ENCODE results near the gene KRT35. TPM values are rescaled to one million over a fixed set of nuclear protein-coding genes. Genes with fewer than 3 reads are reported as not detected.

The KRT35 gene
- total RNA-seq, 1 experiment from 2014 or later: not detected

DNA sequence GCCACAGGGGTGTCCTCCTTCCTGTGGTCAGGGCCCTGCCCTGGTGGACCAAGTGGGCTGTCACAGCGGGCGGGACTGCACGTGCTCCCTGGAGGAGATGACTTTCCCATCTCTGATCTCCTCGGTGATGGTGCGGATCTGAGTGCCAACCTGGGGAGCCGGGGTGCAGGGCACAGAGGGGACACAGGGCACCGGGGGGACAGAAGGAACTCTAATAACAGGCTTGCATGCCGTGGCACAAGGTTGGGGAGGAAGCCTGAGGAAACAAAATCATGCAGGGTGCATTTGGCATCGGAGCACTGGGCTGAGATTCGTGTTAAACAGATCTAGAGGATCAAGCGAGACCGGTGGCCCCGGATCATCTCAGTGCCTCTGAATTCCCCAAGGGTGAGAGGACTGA is 5.4 kb upstream of the KRT35 start:
- Histone ChIP-seq H3K27me3 (ENCODE audit: low read length) (no peaks in the 10 kb centered on the region), H3K9me3 (ENCODE audit: low read length) (no peaks in the 10 kb centered on the region), H3K36me3 (ENCODE audit: insufficient read depth, low read length) (no peaks in the 10 kb centered on the region), H3K9ac (ENCODE audit: low read length) (no peak overlapping the region), H3K4me2 (ENCODE audit: low read depth, low read length, poor library complexity, severe bottlenecking) (no peak overlapping the region), H3K9me2 (replicated peaks; ENCODE audit: insufficient read depth, low read length) (no peaks in the 10 kb centered on the region), H3K27ac (ENCODE audit: low read length) (no peak overlapping the region), H4K20me1 (ENCODE audit: insufficient read depth, low read depth, low read length) (no peaks in the 10 kb centered on the region), H3K79me2 (ENCODE audit: low read length) (no peaks in the 10 kb centered on the region), H3K4me1 (ENCODE audit: low read length) (no peaks in the 10 kb centered on the region), H2AFZ (ENCODE audit: low read length) (no peak overlapping the region), H3K4me3 (ENCODE audit: low read length) (no peak overlapping the region)
- DNase-seq: no peak

DNA sequence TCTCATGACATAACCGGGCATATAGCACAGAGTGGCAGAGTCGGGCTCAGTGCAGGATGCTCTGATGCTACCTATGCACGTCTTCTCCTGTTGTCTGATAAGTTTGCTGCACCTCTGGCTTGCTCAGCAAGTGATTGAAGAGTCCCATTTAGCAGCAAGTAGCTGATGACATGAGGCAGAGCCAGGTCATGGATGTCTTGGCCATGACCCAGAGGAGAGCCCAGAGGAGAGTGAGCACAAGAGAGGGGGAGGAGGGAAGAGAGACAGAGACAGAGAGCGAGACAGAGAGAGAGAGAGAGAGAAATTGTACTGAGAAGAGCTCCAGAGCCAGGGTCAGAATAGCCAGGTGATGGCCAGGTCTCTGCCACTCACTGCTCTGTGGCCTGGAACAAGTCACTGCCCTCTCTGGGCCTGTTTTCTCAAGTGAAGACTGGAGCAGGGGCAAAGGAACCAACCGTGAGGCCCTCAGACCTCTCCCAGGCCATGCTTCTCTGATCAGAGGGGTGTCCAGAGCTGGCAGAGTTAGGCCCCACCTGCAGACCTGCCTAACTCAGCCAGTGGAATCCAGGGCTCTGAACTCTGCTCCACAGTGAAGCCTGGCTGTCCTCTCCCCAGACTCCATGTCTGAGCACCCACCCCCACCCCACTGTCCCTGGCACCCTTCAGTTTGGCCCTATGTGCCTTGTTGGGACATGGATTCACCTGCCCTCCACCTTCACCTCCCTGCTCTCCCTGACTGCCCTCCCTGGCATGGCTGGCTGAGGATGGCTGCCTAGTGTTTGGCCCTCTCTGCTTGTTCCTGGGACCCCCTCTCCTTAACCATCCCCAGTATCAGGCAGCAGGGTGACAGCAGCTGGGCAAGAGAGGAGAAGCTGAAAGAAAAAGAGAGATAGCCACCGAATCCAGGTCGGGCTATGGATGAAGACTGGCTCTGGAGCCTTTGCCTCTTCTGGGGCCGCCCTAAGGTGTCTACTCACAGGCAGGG is 4.3 kb upstream of the KRT35 start:
- Histone ChIP-seq H2AFZ (ENCODE audit: low read length) (no peak overlapping the region), H3K9me3 (ENCODE audit: low read length) (no peaks in the 10 kb centered on the region), H3K9ac (ENCODE audit: low read length) (no peak overlapping the region), H3K4me2 (ENCODE audit: low read depth, low read length, poor library complexity, severe bottlenecking) (no peak overlapping the region), H4K20me1 (ENCODE audit: insufficient read depth, low read depth, low read length) (no peaks in the 10 kb centered on the region), H3K4me3 (ENCODE audit: low read length) (no peak overlapping the region), H3K27ac (ENCODE audit: low read length) (no peak overlapping the region), H3K36me3 (ENCODE audit: insufficient read depth, low read length) (no peaks in the 10 kb centered on the region), H3K27me3 (ENCODE audit: low read length) (no peaks in the 10 kb centered on the region), H3K4me1 (ENCODE audit: low read length) (no peaks in the 10 kb centered on the region), H3K9me2 (replicated peaks; ENCODE audit: insufficient read depth, low read length) (no peaks in the 10 kb centered on the region), H3K79me2 (ENCODE audit: low read length) (no peaks in the 10 kb centered on the region)
- no peak for DNase-seq

DNA sequence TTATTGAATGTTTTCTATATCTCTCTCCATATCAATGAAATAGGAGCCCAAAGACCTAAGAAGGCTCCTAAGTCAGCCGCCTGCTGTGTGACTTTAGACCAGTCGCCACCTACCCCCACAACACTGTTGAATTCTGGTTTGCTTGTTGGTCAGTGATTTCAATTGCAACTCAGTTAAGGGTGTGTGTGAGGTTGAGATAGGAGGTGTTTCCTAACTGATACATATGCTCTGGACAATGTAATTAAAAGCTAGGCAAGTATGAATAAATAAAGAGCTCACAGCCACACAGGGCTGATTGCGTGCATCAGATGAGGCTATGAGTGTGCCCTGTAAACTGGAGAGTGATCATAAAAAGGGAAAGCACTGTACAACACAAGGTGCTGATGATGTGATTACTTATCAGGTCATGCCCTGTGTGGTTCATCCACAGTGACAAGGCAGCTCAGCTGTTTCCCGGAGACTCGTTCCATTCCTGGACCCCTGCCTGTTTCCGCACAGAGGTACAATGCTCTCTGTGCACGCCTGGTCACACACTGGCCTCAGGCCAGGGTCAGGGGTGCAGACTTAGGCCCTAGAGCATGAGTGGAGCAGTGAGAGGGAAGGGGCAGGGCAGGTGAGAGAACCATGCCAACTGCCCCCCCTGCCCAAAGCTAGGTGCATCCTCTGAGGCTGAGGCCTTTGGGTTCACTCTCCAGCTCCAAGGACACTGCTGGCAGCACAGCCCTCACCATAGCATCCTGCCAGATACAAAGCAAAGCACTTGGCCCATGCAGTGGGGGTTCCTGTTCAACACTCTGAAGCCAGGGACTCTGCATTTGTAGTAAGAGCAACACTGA is 3.3 kb upstream of the KRT35 start:
- H4K20me1 ChIP-seq (ENCODE audit: insufficient read depth, low read depth, low read length): no peaks in the 10 kb centered on the region
- H3K27ac ChIP-seq (ENCODE audit: low read length): no peak overlapping the region
- no peaks in the 10 kb centered on the region for H3K36me3 ChIP-seq (ENCODE audit: insufficient read depth, low read length)
- no peak overlapping the region for H2AFZ ChIP-seq (ENCODE audit: low read length)
- H3K9me2 ChIP-seq (replicated peaks; ENCODE audit: insufficient read depth, low read length): no peaks in the 10 kb centered on the region
- H3K79me2 ChIP-seq (ENCODE audit: low read length): no peaks in the 10 kb centered on the region
- H3K27me3 ChIP-seq (ENCODE audit: low read length): no peaks in the 10 kb centered on the region
- H3K9ac ChIP-seq (ENCODE audit: low read length): no peak overlapping the region
- H3K4me1 ChIP-seq (ENCODE audit: low read length): no peaks in the 10 kb centered on the region
- no peak overlapping the region for H3K4me2 ChIP-seq (ENCODE audit: low read depth, low read length, poor library complexity, severe bottlenecking)
- H3K4me3 ChIP-seq (ENCODE audit: low read length): no peak overlapping the region
- no peak for DNase-seq
- H3K9me3 ChIP-seq (ENCODE audit: low read length): no peaks in the 10 kb centered on the region

DNA sequence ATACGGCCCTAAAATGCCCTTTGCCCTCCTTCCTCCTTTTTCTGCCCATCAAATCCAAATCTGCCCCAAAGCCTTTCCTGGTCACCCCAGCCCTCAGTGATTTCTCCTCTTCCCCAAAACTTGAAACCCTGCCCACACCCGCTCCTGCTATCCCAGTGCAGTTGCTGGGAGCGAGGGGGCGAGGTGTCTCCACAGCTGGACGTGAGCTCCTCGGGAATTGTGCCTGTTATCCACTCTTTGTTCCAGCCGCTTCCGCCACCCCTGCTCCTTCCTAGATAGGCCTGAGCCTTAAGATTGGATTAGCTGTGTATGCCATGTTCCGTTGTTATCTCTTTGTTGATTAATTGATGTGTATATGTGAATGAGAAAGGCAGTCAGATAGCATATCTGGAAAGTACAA is 2.6 kb upstream of the KRT35 start:
- Histone ChIP-seq H3K27ac (ENCODE audit: low read length) (no peak overlapping the region), H3K79me2 (ENCODE audit: low read length) (no peaks in the 10 kb centered on the region), H3K36me3 (ENCODE audit: insufficient read depth, low read length) (no peaks in the 10 kb centered on the region), H3K4me3 (ENCODE audit: low read length) (no peak overlapping the region), H3K4me2 (ENCODE audit: low read depth, low read length, poor library complexity, severe bottlenecking) (no peak overlapping the region), H3K9me2 (replicated peaks; ENCODE audit: insufficient read depth, low read length) (no peaks in the 10 kb centered on the region), H4K20me1 (ENCODE audit: insufficient read depth, low read depth, low read length) (no peaks in the 10 kb centered on the region), H3K27me3 (ENCODE audit: low read length) (no peaks in the 10 kb centered on the region), H2AFZ (ENCODE audit: low read length) (no peak overlapping the region), H3K9me3 (ENCODE audit: low read length) (no peaks in the 10 kb centered on the region), H3K9ac (ENCODE audit: low read length) (no peak overlapping the region), H3K4me1 (ENCODE audit: low read length) (no peaks in the 10 kb centered on the region)
- no peak for DNase-seq

DNA sequence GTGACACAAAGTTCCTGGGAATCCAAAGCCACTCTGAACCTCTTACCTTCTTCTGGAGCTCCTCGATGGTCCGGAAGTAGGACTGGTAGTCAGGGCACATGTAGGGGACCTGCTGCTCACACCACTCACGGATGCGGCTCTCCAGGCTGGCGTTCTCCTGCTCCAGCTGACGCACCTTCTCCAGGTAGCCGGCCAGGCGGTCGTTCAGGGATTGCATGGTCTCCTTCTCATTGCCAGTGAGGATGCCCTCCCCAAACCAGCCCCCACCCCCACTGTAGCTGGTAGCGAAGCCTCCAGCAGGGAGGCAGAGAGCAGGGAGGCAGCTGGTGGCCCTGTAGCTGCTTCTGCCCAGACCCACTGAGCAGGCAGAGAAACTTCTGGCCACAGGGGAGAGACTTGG is 370 bp downstream of the KRT35 start:
- no peak overlapping the region for H3K9ac ChIP-seq (ENCODE audit: low read length)
- H3K27ac ChIP-seq (ENCODE audit: low read length): no peak overlapping the region
- DNase-seq: no peak
- H2AFZ ChIP-seq (ENCODE audit: low read length): no peak overlapping the region
- no peaks in the 10 kb centered on the region for H3K36me3 ChIP-seq (ENCODE audit: insufficient read depth, low read length)
- H4K20me1 ChIP-seq (ENCODE audit: insufficient read depth, low read depth, low read length): no peaks in the 10 kb centered on the region
- no peaks in the 10 kb centered on the region for H3K9me2 ChIP-seq (replicated peaks; ENCODE audit: insufficient read depth, low read length)
- H3K79me2 ChIP-seq (ENCODE audit: low read length): no peaks in the 10 kb centered on the region
- no peak overlapping the region for H3K4me3 ChIP-seq (ENCODE audit: low read length)
- no peaks in the 10 kb centered on the region for H3K4me1 ChIP-seq (ENCODE audit: low read length)
- H3K9me3 ChIP-seq (ENCODE audit: low read length): no peaks in the 10 kb centered on the region
- no peaks in the 10 kb centered on the region; the same call in 1 of the 2 replicates for H3K27me3 ChIP-seq (ENCODE audit: low read length)
- H3K4me2 ChIP-seq (ENCODE audit: low read depth, low read length, poor library complexity, severe bottlenecking): no peak overlapping the region

DNA sequence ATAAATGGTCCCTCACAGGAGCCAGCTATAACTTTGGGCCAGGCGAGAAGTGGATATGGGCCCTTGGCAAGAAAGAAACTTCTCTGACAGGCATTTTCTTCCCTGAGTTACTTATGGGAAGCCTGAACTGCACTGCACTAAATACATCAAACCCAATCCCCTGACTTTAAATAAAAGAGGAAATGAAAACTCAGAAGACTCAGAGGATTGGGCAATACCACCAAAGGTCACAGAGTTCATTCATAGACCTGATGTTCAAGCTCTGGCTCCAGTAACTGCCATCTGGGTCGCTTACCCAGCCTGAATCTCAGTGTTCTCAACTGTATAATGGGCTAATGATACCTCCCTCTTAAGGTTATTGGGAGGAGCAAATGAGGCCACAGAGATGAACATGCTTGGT is 815 bp downstream of the KRT35 start:
- no peak for DNase-seq
- Histone ChIP-seq H3K36me3 (ENCODE audit: insufficient read depth, low read length) (no peaks in the 10 kb centered on the region), H4K20me1 (ENCODE audit: insufficient read depth, low read depth, low read length) (no peaks in the 10 kb centered on the region), H3K4me3 (ENCODE audit: low read length) (no peak overlapping the region), H3K4me1 (ENCODE audit: low read length) (no peaks in the 10 kb centered on the region), H3K79me2 (ENCODE audit: low read length) (no peaks in the 10 kb centered on the region), H3K9ac (ENCODE audit: low read length) (no peak overlapping the region), H3K4me2 (ENCODE audit: low read depth, low read length, poor library complexity, severe bottlenecking) (no peak overlapping the region), H3K27me3 (ENCODE audit: low read length) (no peaks in the 10 kb centered on the region; the same call in 1 of the 2 replicates), H2AFZ (ENCODE audit: low read length) (no peak overlapping the region), H3K27ac (ENCODE audit: low read length) (no peak overlapping the region), H3K9me3 (ENCODE audit: low read length) (no peaks in the 10 kb centered on the region), H3K9me2 (replicated peaks; ENCODE audit: insufficient read depth, low read length) (no peaks in the 10 kb centered on the region)

DNA sequence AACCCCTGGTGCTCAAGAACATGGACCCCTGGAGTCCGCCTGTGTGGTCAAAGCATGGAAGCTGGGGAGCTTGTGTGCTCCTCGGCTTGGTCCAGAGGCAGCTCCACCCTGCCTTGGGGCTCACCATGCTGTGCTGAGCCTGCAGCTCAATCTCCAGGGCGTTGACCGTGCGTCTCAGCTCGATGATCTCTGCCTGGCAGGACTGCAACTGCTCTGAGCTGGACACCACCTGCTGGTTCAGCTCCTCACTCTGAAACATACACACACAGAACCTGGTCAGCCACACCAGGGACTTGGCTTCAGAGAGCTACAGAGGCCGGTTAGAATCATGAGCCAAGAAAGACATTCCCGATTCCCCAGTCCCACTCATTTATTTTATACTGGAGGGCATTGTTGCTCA is 2.7 kb downstream of the KRT35 start:
- no peak overlapping the region for H3K4me2 ChIP-seq (ENCODE audit: low read depth, low read length, poor library complexity, severe bottlenecking)
- no peaks in the 10 kb centered on the region for H3K4me1 ChIP-seq (ENCODE audit: low read length)
- no peak overlapping the region for H3K27ac ChIP-seq (ENCODE audit: low read length)
- H2AFZ ChIP-seq (ENCODE audit: low read length): no peak overlapping the region
- no peaks in the 10 kb centered on the region for H4K20me1 ChIP-seq (ENCODE audit: insufficient read depth, low read depth, low read length)
- H3K9me2 ChIP-seq (replicated peaks; ENCODE audit: insufficient read depth, low read length): no peaks in the 10 kb centered on the region
- no peaks in the 10 kb centered on the region for H3K9me3 ChIP-seq (ENCODE audit: low read length)
- DNase-seq: no peak
- H3K79me2 ChIP-seq (ENCODE audit: low read length): no peaks in the 10 kb centered on the region
- H3K36me3 ChIP-seq (ENCODE audit: insufficient read depth, low read length): no peaks in the 10 kb centered on the region
- H3K4me3 ChIP-seq (ENCODE audit: low read length): no peak overlapping the region
- no peaks in the 10 kb centered on the region; the same call in 1 of the 2 replicates for H3K27me3 ChIP-seq (ENCODE audit: low read length)
- no peak overlapping the region for H3K9ac ChIP-seq (ENCODE audit: low read length)

Data from Karpas-422 (cell line).